OCI-LY1 (cell line): Measurements from ENCODE around the gene CDH13.

ENCODE experiments used
- EZH2 ChIP-seq: fragments of 200-600 bp; sonication (generic), shearing (Covaris generic); IDR thresholded peaks from 2 replicates; pipeline ENCODE4 v1.8.0; 2017; ENCODE audit warnings: borderline replicate concordance, mixed run types, mild to moderate bottlenecking, antibody characterized with exemption, low read length, moderate library complexity, mixed read lengths
- TF ChIP-seq, protein P1 (sequence below): fragments of 200-600 bp; sonication (generic), shearing (Covaris generic); IDR thresholded peaks from 2 replicates; pipeline ENCODE4 v1.5.1; 2017; ENCODE audit warnings: mild to moderate bottlenecking, antibody characterized with exemption, low read length, moderate library complexity, mixed read lengths

DNA sequence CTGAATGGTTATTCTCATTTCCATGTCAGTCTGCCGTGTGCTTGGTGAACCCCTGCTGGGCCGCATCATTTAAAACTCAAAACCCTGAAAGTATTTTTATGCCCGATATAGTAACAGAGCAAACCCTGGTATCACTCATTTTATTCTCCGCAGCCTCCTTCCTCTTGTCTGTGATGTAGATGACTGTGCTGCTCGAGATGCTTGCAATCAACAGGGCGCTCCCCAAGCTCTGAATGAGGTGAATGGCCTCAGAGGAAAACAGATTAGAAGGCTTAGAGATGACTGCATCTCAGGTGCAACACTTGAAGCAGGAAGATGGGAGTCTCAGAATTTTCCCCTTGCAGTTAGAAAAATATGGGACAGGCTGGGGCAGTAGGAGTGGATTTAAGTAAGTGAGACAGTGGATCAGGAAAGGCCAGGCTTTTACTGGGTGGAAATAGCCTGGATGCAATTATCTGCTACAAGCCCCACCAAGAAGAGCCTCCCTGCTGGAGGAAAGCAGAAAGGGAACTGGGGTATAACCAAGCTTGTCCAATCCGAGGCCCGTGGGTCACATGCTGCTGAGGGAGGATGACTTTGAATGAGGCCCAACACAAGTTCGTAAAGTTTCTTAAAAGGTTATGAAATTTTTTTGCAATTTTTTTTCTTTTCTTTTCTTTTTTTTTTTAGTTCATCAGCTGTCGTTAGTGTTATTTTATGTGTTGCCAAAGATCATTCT, 166.9 kb downstream of the CDH13 start:
- TF ChIP-seq, protein P1, sequence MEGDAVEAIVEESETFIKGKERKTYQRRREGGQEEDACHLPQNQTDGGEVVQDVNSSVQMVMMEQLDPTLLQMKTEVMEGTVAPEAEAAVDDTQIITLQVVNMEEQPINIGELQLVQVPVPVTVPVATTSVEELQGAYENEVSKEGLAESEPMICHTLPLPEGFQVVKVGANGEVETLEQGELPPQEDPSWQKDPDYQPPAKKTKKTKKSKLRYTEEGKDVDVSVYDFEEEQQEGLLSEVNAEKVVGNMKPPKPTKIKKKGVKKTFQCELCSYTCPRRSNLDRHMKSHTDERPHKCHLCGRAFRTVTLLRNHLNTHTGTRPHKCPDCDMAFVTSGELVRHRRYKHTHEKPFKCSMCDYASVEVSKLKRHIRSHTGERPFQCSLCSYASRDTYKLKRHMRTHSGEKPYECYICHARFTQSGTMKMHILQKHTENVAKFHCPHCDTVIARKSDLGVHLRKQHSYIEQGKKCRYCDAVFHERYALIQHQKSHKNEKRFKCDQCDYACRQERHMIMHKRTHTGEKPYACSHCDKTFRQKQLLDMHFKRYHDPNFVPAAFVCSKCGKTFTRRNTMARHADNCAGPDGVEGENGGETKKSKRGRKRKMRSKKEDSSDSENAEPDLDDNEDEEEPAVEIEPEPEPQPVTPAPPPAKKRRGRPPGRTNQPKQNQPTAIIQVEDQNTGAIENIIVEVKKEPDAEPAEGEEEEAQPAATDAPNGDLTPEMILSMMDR = no peak
- no peak for TF ChIP-seq EZH2
